Middle frontal gyrus (tissue), 1 donor: ENCODE data around the gene CPNE4.

ENCODE experiments used
- DNase-seq: peaks from one replicate; pipeline ENCODE4 v3.0.0-alpha.2; 2015; ENCODE audit warnings: low spot score; ENCODE audit errors: extremely low spot score

The CPNE4 gene

GRCh38 chr3:131883711-131884407 is 151.0 kb downstream of the CPNE4 start:
- DNase-seq = no peak

- DNase-seq = no peak
These were observed 151.7 kb downstream of the CPNE4 start for GRCh38 chr3:131883086-131883485.

GRCh38 chr3:131881777-131882176 is 153.0 kb downstream of the CPNE4 start:
- DNase-seq = no peak

- DNase-seq = no peak
These were observed 153.9 kb downstream of the CPNE4 start for GRCh38 chr3:131880948-131881347.

- DNase-seq = no peak
These were observed 166.6 kb downstream of the CPNE4 start for GRCh38 chr3:131868203-131868602.

- DNase-seq = no peak
These were observed 178.6 kb downstream of the CPNE4 start for GRCh38 chr3:131856171-131856570.

GRCh38 chr3:131850223-131850622 is 184.6 kb downstream of the CPNE4 start:
- DNase-seq = no peak

GRCh38 chr3:131849616-131850015 is 185.2 kb downstream of the CPNE4 start:
- DNase-seq = no peak

GRCh38 chr3:131847966-131848510 is 186.8 kb downstream of the CPNE4 start:
- no peak for DNase-seq

GRCh38 chr3:131846296-131846924 is 188.4 kb downstream of the CPNE4 start:
- DNase-seq = no peak

- DNase-seq = no peak
These were observed 191.6 kb downstream of the CPNE4 start for GRCh38 chr3:131843174-131843573.

GRCh38 chr3:131840156-131840797 is 194.5 kb downstream of the CPNE4 start:
- no peak for DNase-seq

GRCh38 chr3:131835906-131836305 is 198.9 kb downstream of the CPNE4 start:
- no peak for DNase-seq

GRCh38 chr3:131831608-131832007 is 203.2 kb downstream of the CPNE4 start:
- DNase-seq = no peak

- no peak for DNase-seq
These were observed 213.5 kb downstream of the CPNE4 start for GRCh38 chr3:131821191-131821762.

- DNase-seq = no peak
These were observed 215.3 kb downstream of the CPNE4 start for GRCh38 chr3:131819381-131820055.

GRCh38 chr3:131812433-131812832 is 222.4 kb downstream of the CPNE4 start:
- no peak for DNase-seq

GRCh38 chr3:131811481-131811880 is 223.3 kb downstream of the CPNE4 start:
- no peak for DNase-seq

- no peak for DNase-seq
These were observed 227.0 kb downstream of the CPNE4 start for GRCh38 chr3:131807822-131808221.

- DNase-seq = no peak
These were observed 228.1 kb downstream of the CPNE4 start for GRCh38 chr3:131806736-131807135.

- no peak for DNase-seq
These were observed 230.2 kb downstream of the CPNE4 start for GRCh38 chr3:131804565-131805133.
